Neural cell (in vitro differentiated cells): ENCODE data around the gene NME4. TPM values are rescaled to one million over a fixed set of nuclear protein-coding genes. Genes with fewer than 3 reads are reported as not detected.

Source experiments
- H2AFZ ChIP-seq: fragments of 200-600, 300-800 bp; sonication (generic), shearing (Covaris generic); 2 replicates; pipeline ENCODE4 v1.6.0; 2014; ENCODE audit warnings: low read depth, mild to moderate bottlenecking, antibody characterized with exemption, low read length, moderate library complexity
- H3F3A ChIP-seq: fragments of 200-600 bp; shearing (Covaris generic); 2 replicates; pipeline ENCODE4 v1.6.1; 2016; ENCODE audit warnings: mild to moderate bottlenecking, moderate library complexity, mixed read lengths, antibody characterized with exemption, low read length; ENCODE audit not compliant: insufficient read depth, poor library complexity, severe bottlenecking
- H3K27ac ChIP-seq: fragments of 200-600, 300-800 bp; sonication (generic), shearing (Covaris generic); 2 replicates; pipeline ENCODE4 v1.5.1; 2014; ENCODE audit warnings: mild to moderate bottlenecking, low read length, moderate library complexity
- H3K27me3 ChIP-seq: fragments of 300-800, 200-600 bp; sonication (generic), shearing (Covaris generic); 2 replicates; pipeline ENCODE4 v1.6.0; 2014; ENCODE audit warnings: mild to moderate bottlenecking, low read depth, low read length, moderate library complexity; ENCODE audit not compliant: insufficient read depth
- H3K36me3 ChIP-seq: fragments of 300-800, 200-600 bp; sonication (generic), shearing (Covaris generic); 2 replicates; pipeline ENCODE4 v1.5.1; 2014; ENCODE audit warnings: mild to moderate bottlenecking, antibody characterized with exemption, low read length, moderate library complexity; ENCODE audit not compliant: insufficient read depth
- H3K4me2 ChIP-seq: fragments of 300-800, 200-600 bp; sonication (generic), shearing (Covaris generic); 2 replicates; pipeline ENCODE4 v1.6.0; 2014; ENCODE audit warnings: mild to moderate bottlenecking, low read length
- H3K4me3 ChIP-seq: fragments of 300-800, 200-600 bp; sonication (generic), shearing (Covaris generic); 2 replicates; pipeline ENCODE4 v1.5.1; 2014; ENCODE audit warnings: mild to moderate bottlenecking, low read length, moderate library complexity
- H3K79me2 ChIP-seq: fragments of 200-600 bp; shearing (Covaris generic); replicated peaks from 2 replicates; pipeline ENCODE4 v1.6.0; 2014; ENCODE audit warnings: mild to moderate bottlenecking, low read length, moderate library complexity; ENCODE audit not compliant: insufficient read depth
- H3K9ac ChIP-seq: fragments of 300-800, 200-600 bp; sonication (generic), shearing (Covaris generic); 2 replicates; pipeline ENCODE4 v1.6.1; 2016; ENCODE audit warnings: mild to moderate bottlenecking, low read length, mixed read lengths
- H3K9me2 ChIP-seq: fragments of 200-600 bp; shearing (Covaris generic); 2 replicates; pipeline ENCODE4 v1.6.1; 2016; ENCODE audit warnings: mild to moderate bottlenecking, low read length, mixed read lengths; ENCODE audit not compliant: insufficient read depth
- H3K9me3 ChIP-seq: fragments of 200-600, 300-800 bp; sonication (generic), shearing (Covaris generic); 2 replicates; pipeline ENCODE4 v1.6.1; 2016; ENCODE audit warnings: mild to moderate bottlenecking, mixed run types, low read length, moderate library complexity, mixed read lengths
- H4K20me1 ChIP-seq: fragments of 200-600 bp; shearing (Covaris generic); 2 replicates; pipeline ENCODE4 v1.6.1; 2016; ENCODE audit warnings: mild to moderate bottlenecking, mixed run types; ENCODE audit not compliant: insufficient read depth
- CTCF ChIP-seq: fragments of 450-650 bp; IDR thresholded peaks from 2 replicates; pipeline ENCODE4 v1.5.1; 2014; ENCODE audit warnings: antibody characterized with exemption, mild to moderate bottlenecking, moderate library complexity; ENCODE audit not compliant: poor library complexity, severe bottlenecking
- EP300 ChIP-seq: fragments of 450-650 bp; conservative IDR thresholded peaks from 2 replicates; pipeline ENCODE4 v1.6.1; 2014; ENCODE audit warnings: antibody characterized with exemption, mild to moderate bottlenecking, moderate library complexity; ENCODE audit not compliant: poor library complexity, severe bottlenecking
- EZH2 ChIP-seq: fragments of 200-600, 300-800 bp; shearing (Covaris generic), sonication (generic); IDR thresholded peaks from 2 replicates; pipeline ENCODE4 v1.6.1; 2014; ENCODE audit warnings: antibody characterized with exemption, low read length, borderline replicate concordance, mild to moderate bottlenecking; ENCODE audit not compliant: insufficient read depth, poor library complexity, severe bottlenecking
- MXI1 ChIP-seq: fragments of 450-650 bp; conservative IDR thresholded peaks from 2 replicates; pipeline ENCODE4 v1.6.1; 2014; ENCODE audit warnings: antibody characterized with exemption, mild to moderate bottlenecking; ENCODE audit not compliant: poor library complexity, severe bottlenecking
- POLR2AphosphoS5 ChIP-seq: IDR thresholded peaks from 2 replicates; pipeline ENCODE4 v1.6.1; 2012
- RAD21 ChIP-seq: fragments of 450-650 bp; conservative IDR thresholded peaks from 2 replicates; pipeline ENCODE4 v1.6.1; 2014; ENCODE audit warnings: antibody characterized with exemption, mild to moderate bottlenecking, moderate library complexity
- REST ChIP-seq: IDR thresholded peaks from 2 replicates; pipeline ENCODE4 v1.6.1; 2012; ENCODE audit warnings: borderline replicate concordance
- SMC3 ChIP-seq: fragments of 450-650 bp; conservative IDR thresholded peaks from 2 replicates; pipeline ENCODE4 v1.6.1; 2014; ENCODE audit warnings: antibody characterized with exemption, mild to moderate bottlenecking, moderate library complexity; ENCODE audit not compliant: poor library complexity
- TAF1 ChIP-seq: IDR thresholded peaks from 2 replicates; pipeline ENCODE4 v1.6.1; 2012; ENCODE audit warnings: low read depth
- polyA plus RNA-seq: library from polyadenylated mRNA; depleted of rRNA; stranded (reverse); fragments of >200 nt; gene quantifications from 2 replicates; pipeline ENCODE4 v1.2.3, GENCODE V29; 2014

NME4 gene
- polyA plus RNA-seq, 1 donor from 2014 or later = 65.2 TPM

- Histone ChIP-seq H2AFZ (no peak overlapping the region), H3K27me3 (no peaks in the 10 kb centered on the region), H3K9me3 (no peaks in the 10 kb centered on the region), H3K9ac (peak overlapping the region; percentile 67), H3K4me2 (peak overlapping the region; percentile 78), H4K20me1 (no peaks in the 10 kb centered on the region), H3K36me3 (no peaks in the 10 kb centered on the region), H3K79me2 (peaks cover 16% of the 10 kb centered on the region), H3F3A (no peaks in the 10 kb centered on the region), H3K27ac (no peak overlapping the region), H3K4me3 (peak overlapping the region; percentile 78), H3K9me2 (no peaks in the 10 kb centered on the region)
- no peak for TF ChIP-seq RAD21
- peak; percentile 60 for TF ChIP-seq MXI1
- no peak for TF ChIP-seq CTCF
Observed at GRCh38 chr16:351804-352520, 45.0 kb upstream of the NME4 start.

- peak within 1 kb of the TSS; percentile 78 for H3K4me3 ChIP-seq
- peaks cover 12% of the 10 kb centered on the region for H3K79me2 ChIP-seq
- H3K36me3 ChIP-seq = no peaks in the 10 kb centered on the region
- no peaks in the 10 kb centered on the region for H3K9me2 ChIP-seq
- H3K9me3 ChIP-seq = no peaks in the 10 kb centered on the region
- peak within 1 kb of the TSS; percentile 67 for H3K9ac ChIP-seq
- H2AFZ ChIP-seq = peak within 1 kb of the TSS; percentile 40
- H3K27ac ChIP-seq = no peak within 1 kb of the TSS
- no peaks in the 10 kb centered on the region for H3F3A ChIP-seq
- peak within 1 kb of the TSS; percentile 78 for H3K4me2 ChIP-seq
- TF ChIP-seq CTCF = no peak
- TF ChIP-seq POLR2AphosphoS5 = peak; percentile 60
- TF ChIP-seq MXI1 = peak; percentile 65
- no peak for TF ChIP-seq EZH2
- TF ChIP-seq REST = no peak
- TF ChIP-seq SMC3 = no peak
- TF ChIP-seq TAF1 = no peak
- TF ChIP-seq EP300 = no peak
- TF ChIP-seq RAD21 = no peak
- H3K27me3 ChIP-seq = no peaks in the 10 kb centered on the region
- H4K20me1 ChIP-seq = no peaks in the 10 kb centered on the region
Observed at GRCh38 chr16:352547-353403, 44.2 kb upstream of the NME4 start, which contains the start of gene AXIN1. TSS of gene AXIN1 (minus strand) at chr16:352723. CDS start at chr16:347025, 5,698 bp downstream.
